IMR-90 (cell line): ENCODE results near the gene ABTB2. TPM values are rescaled to one million over a fixed set of nuclear protein-coding genes. Genes with fewer than 3 reads are reported as not detected.

ENCODE experiments used
- ATAC-seq: fragments of 200-7000 bp; cut with Tn5 transposase; 2 replicates; pipeline ENCODE4 v1.9.1; 2020; ENCODE audit warnings: low read depth, mild to moderate bottlenecking, moderate library complexity
- BruUV-seq: library from RNA; stranded (reverse); fragments of 400-500 nt; replicated peaks from 2 replicates; lab custom pipeline; 2021; lab: Mats Ljungman, UMichigan
- CTCF ChIA-PET: fragments of 300-600 bp; formaldehyde crosslinking; extraction: SDS; loops from one replicate; lab custom pipeline; 2021; ENCODE audit warnings: antibody characterized with exemption; lab: Yijun Ruan, JAX
- POLR2A ChIA-PET: fragments of 300-600 bp; sonication (Branson Sonifier 250); formaldehyde crosslinking; loops from one replicate; lab custom pipeline; 2022; ENCODE audit warnings: antibody characterized with exemption; ENCODE audit not compliant: unreplicated experiment; lab: Charles Lee
- DNase-seq: peaks from one replicate; pipeline ENCODE4 v3.0.0; 2013
- H2AFZ ChIP-seq: replicated peaks from 2 replicates; pipeline ENCODE3; 2013; ENCODE audit warnings: low read length, mild to moderate bottlenecking; ENCODE audit not compliant: poor library complexity
- H2AK5ac ChIP-seq: 2 replicates; pipeline ENCODE4 v1.6.1; 2013; ENCODE audit warnings: low read depth, low read length, inconsistent platforms
- H2AK9ac ChIP-seq: replicated peaks from 2 replicates; pipeline ENCODE3; 2013; ENCODE audit warnings: mild to moderate bottlenecking, low read depth, low read length, moderate library complexity; ENCODE audit not compliant: poor library complexity
- H2BK120ac ChIP-seq: 2 replicates; pipeline ENCODE4 v1.6.1; 2013; ENCODE audit warnings: low read depth, low read length, inconsistent platforms
- H2BK15ac ChIP-seq: 3 replicates; pipeline ENCODE4 v1.6.1; 2013; ENCODE audit warnings: low read depth, low read length, inconsistent platforms
- H2BK20ac ChIP-seq: 2 replicates; pipeline ENCODE4 v1.6.1; 2013; ENCODE audit warnings: low read depth, mild to moderate bottlenecking, inconsistent platforms, low read length, moderate library complexity
- H2BK5ac ChIP-seq: 2 replicates; pipeline ENCODE4 v1.6.1; 2013; ENCODE audit warnings: mild to moderate bottlenecking, low read depth, low read length, inconsistent platforms; ENCODE audit not compliant: poor library complexity, severe bottlenecking
- H3K14ac ChIP-seq: replicated peaks from 2 replicates; pipeline ENCODE4 v1.6.1; 2013; ENCODE audit warnings: low read depth, low read length, inconsistent platforms
- H3K18ac ChIP-seq: 2 replicates; pipeline ENCODE4 v1.6.1; 2013; ENCODE audit warnings: low read depth, low read length, control low read depth
- H3K23ac ChIP-seq: 2 replicates; pipeline ENCODE4 v1.6.1; 2013; ENCODE audit warnings: low read depth, low read length, inconsistent platforms
- H3K27ac ChIP-seq: 2 replicates; pipeline ENCODE4 v1.5.1; 2013; ENCODE audit warnings: mild to moderate bottlenecking, control low read depth, low read length; ENCODE audit not compliant: insufficient read depth
- H3K27me3 ChIP-seq: 2 replicates; pipeline ENCODE4 v1.6.1; 2013; ENCODE audit warnings: low read length; ENCODE audit not compliant: control insufficient read depth, insufficient read depth
- H3K36me3 ChIP-seq: 2 replicates; pipeline ENCODE4 v1.6.1; 2013; ENCODE audit warnings: low read length, mixed read lengths; ENCODE audit not compliant: control insufficient read depth, insufficient read depth
- H3K4ac ChIP-seq: 2 replicates; pipeline ENCODE4 v1.6.1; 2013; ENCODE audit warnings: low read depth, low read length, inconsistent platforms
- H3K4me1 ChIP-seq: 2 replicates; pipeline ENCODE4 v1.6.1; 2013; ENCODE audit warnings: low read length, mixed read lengths; ENCODE audit not compliant: control insufficient read depth, insufficient read depth
- H3K4me2 ChIP-seq: 2 replicates; pipeline ENCODE4 v1.6.1; 2013; ENCODE audit warnings: low read depth, mild to moderate bottlenecking, control low read depth, low read length, moderate library complexity
- H3K4me3 ChIP-seq: 2 replicates; pipeline ENCODE4 v1.5.1; 2013; ENCODE audit warnings: low read depth, mild to moderate bottlenecking, control low read depth, low read length, moderate library complexity; ENCODE audit not compliant: insufficient read depth
- H3K56ac ChIP-seq: 2 replicates; pipeline ENCODE4 v1.6.1; 2013; ENCODE audit warnings: low read length, inconsistent platforms; ENCODE audit not compliant: insufficient read depth; ENCODE audit errors: extremely low read depth
- H3K79me1 ChIP-seq, 2 experiments: 2 replicates each; pipeline ENCODE4 v1.6.1; 2013; ENCODE audit warnings: low read length in 2 of 2, inconsistent platforms in 1 of 2, low read depth in 1 of 2
- H3K9ac ChIP-seq: 2 replicates; pipeline ENCODE4 v1.6.1; 2013; ENCODE audit warnings: low read depth, low read length, control low read depth
- H3K9me1 ChIP-seq: 2 replicates; pipeline ENCODE4 v1.6.1; 2013; ENCODE audit warnings: low read length, inconsistent platforms; ENCODE audit not compliant: insufficient read depth
- H3K9me3 ChIP-seq: 2 replicates; pipeline ENCODE4 v1.6.1; 2013; ENCODE audit warnings: low read length; ENCODE audit not compliant: control insufficient read depth, insufficient read depth
- H4K20me1 ChIP-seq: 2 replicates; pipeline ENCODE4 v1.6.1; 2013; ENCODE audit warnings: low read length, inconsistent platforms; ENCODE audit not compliant: insufficient read depth
- H4K5ac ChIP-seq: 2 replicates; pipeline ENCODE4 v1.6.1; 2013; ENCODE audit warnings: mild to moderate bottlenecking, low read depth, low read length, control low read depth
- H4K8ac ChIP-seq, 2 experiments: 2 replicates each; pipeline ENCODE4 v1.6.1; 2013; ENCODE audit warnings: low read depth in 2 of 2, low read length in 2 of 2, control low read depth in 1 of 2, inconsistent platforms in 1 of 2
- H4K91ac ChIP-seq: 2 replicates; pipeline ENCODE4 v1.6.1; 2013; ENCODE audit warnings: low read depth, low read length, inconsistent platforms; ENCODE audit not compliant: insufficient read depth
- SMC3 ChIP-seq: fragments of 150-350 bp; IDR thresholded peaks from 2 replicates; pipeline ENCODE4 v1.6.1; 2016; ENCODE audit warnings: low read depth, mild to moderate bottlenecking, antibody characterized with exemption, low read length, moderate library complexity
- WGBS, 2 experiments: methylation state at CpG; one replicate each; pipeline versions ENCODE4 v1.1.5 to v1.1.7; 2013; ENCODE audit warnings: missing lambda C conversion rate in 2 of 2; ENCODE audit not compliant: insufficient read length in 1 of 2; ENCODE audit errors: extremely low coverage in 2 of 2; 5-methylcytosine and 5-hydroxymethylcytosine counted together
- dilution Hi-C: fragments of 300-500 bp; cut with HindIII; formaldehyde crosslinking; loops from one replicate; pipeline ENCODE4 v1.14.3; 2018; ENCODE audit warnings: low sequenced_read_pairs; ENCODE audit not compliant: unreplicated experiment
- in situ Hi-C: fragments of 300-500 bp; cut with MboI; formaldehyde crosslinking; loops from 3 replicates; pipeline ENCODE4 v1.14.3; 2019; ENCODE audit warnings: low sequenced_read_pairs, inconsistent platforms, mixed read lengths
- intact Hi-C: fragments of 100-400 bp; cut with micrococcal nuclease; formaldehyde crosslinking; loops from 2 replicates; pipeline ENCODE4 v1.10.0; 2022
- polyA plus RNA-seq, 3 experiments: library from polyadenylated mRNA; depleted of rRNA; stranded (reverse); fragments of >200 nt; gene quantifications; 2 replicates each; pipeline ENCODE4 v1.2.3, GENCODE V29; 2012; ENCODE audit warnings: low replicate concordance in 1 of 3
- total RNA-seq: library from RNA; depleted of rRNA; stranded (reverse); fragments of >200 nt; gene quantifications from 2 replicates; pipeline ENCODE4 v1.2.3, GENCODE V29; 2012

ABTB2 gene
- total and polyA plus RNA-seq, 2 of the 4 experiments (the other 2 are of a cell fraction), result 0.18 to 2.0 TPM

- Histone ChIP-seq H4K8ac (no peak overlapping the region), H3K27me3 (no peaks in the 10 kb centered on the region), H2AK5ac (no peak overlapping the region), H3K36me3 (peaks cover 75% of the 10 kb centered on the region), H2BK120ac (no peak overlapping the region), H3K9ac (no peak overlapping the region), H3K14ac (no peak overlapping the region), H3K4me3 (no peak overlapping the region), H3K4me2 (no peak overlapping the region), H3K9me3 (no peaks in the 10 kb centered on the region), H2BK5ac (no peak overlapping the region), H3K56ac (no peak overlapping the region), H2BK15ac (no peak overlapping the region), H4K5ac (no peak overlapping the region), H3K4me1 (no peaks in the 10 kb centered on the region), H3K23ac (no peak overlapping the region), H3K9me1 (no peaks in the 10 kb centered on the region), H4K91ac (no peak overlapping the region), H4K20me1 (no peaks in the 10 kb centered on the region), H2AK9ac (no peak overlapping the region), H3K18ac (no peak overlapping the region), H2AFZ (no peak overlapping the region), H3K27ac (no peak overlapping the region), H2BK20ac (no peak overlapping the region), H3K4ac (no peak overlapping the region), H3K79me1 (no peaks in the 10 kb centered on the region; a peak in 1 of 4 replicates)
- TF ChIP-seq SMC3, result no peak
- ATAC-seq, result no peak
- dilution Hi-C loops (no loop called here), intact Hi-C loops (no loop called here), in situ Hi-C loops (no loop called here)
- ChIA-PET CTCF (no interaction called here), POLR2A (no interaction called here)
- WGBS, 2 experiments, result no CpG with 5 or more reads among the region's 5 CpGs
- no TSS peak for BruUV-seq
- DNase-seq, result no peak
These were observed 212.7 kb downstream of the ABTB2 start for GRCh38 chr11:34145073-34145472.
